GM12878 (cell line): ENCODE measurements around the gene SLC49A4. TPM values are rescaled to one million over a fixed set of nuclear protein-coding genes. Genes with fewer than 3 reads are reported as not detected.

Experiments used
- ATAC-seq: fragments of 200-7000 bp; cut with Tn5 transposase; 3 replicates; pipeline ENCODE4 v1.9.1; 2020; ENCODE audit warnings: mild to moderate bottlenecking, moderate library complexity
- BruUV-seq: library from RNA; stranded (reverse); fragments of 400-500 nt; replicated peaks from 2 replicates; lab custom pipeline; 2021; lab: Mats Ljungman, UMichigan
- CTCF ChIA-PET: fragments of 300-600 bp; sonication (Branson Sonifier 250); formaldehyde crosslinking; extraction: SDS; loops from one replicate; lab custom pipeline; 2021; ENCODE audit warnings: inconsistent platforms; lab: Yijun Ruan, JAX
- POLR2A ChIA-PET: fragments of 350-600 bp; formaldehyde crosslinking; extraction: SDS; loops from one replicate; lab custom pipeline; 2021; ENCODE audit warnings: inconsistent platforms; lab: Charles Lee
- RAD21 ChIA-PET: fragments of 300-600 bp; sonication (Branson Sonifier 250); formaldehyde crosslinking; loops from one replicate; lab custom pipeline; 2023; ENCODE audit warnings: antibody characterized with exemption; ENCODE audit not compliant: unreplicated experiment; lab: Charles Lee
- SMC1A ChIA-PET: fragments of 300-600 bp; sonication (Branson Sonifier 250); formaldehyde crosslinking; loops from one replicate; lab custom pipeline; 2023; ENCODE audit not compliant: unreplicated experiment, uncharacterized antibody; lab: Charles Lee
- DNase-seq: peaks from one replicate; pipeline ENCODE4 v3.0.0-alpha.2; 2011; ENCODE audit warnings: low read depth, low spot score
- FAIRE-seq: peaks from 3 replicates; lab custom pipeline; 2011; peaks lifted over from hg19 to GRCh38; lab: Jason Lieb, UNC
- H2AFZ ChIP-seq: 2 replicates; pipeline ENCODE4 v1.6.0; 2011; ENCODE audit warnings: low read depth, low read length, control low read depth; ENCODE audit not compliant: control insufficient read depth
- H3K27ac ChIP-seq: 2 replicates; pipeline ENCODE4 v1.5.1; 2011; ENCODE audit warnings: control low read depth; ENCODE audit not compliant: control insufficient read depth, insufficient read depth
- H3K27me3 ChIP-seq, 2 experiments: replicated peaks in 1 of 2; 2 replicates each; pipeline versions ENCODE4 v1.6.0 to v1.6.1; 2011; ENCODE audit warnings: low read length in 1 of 2; ENCODE audit not compliant: control insufficient read depth in 2 of 2, insufficient read depth in 2 of 2
- H3K36me3 ChIP-seq, 2 experiments: 2 replicates each; pipeline ENCODE4 v1.5.1; 2011; ENCODE audit warnings: low read length in 1 of 2; ENCODE audit not compliant: control insufficient read depth in 2 of 2, insufficient read depth in 2 of 2
- H3K4me1 ChIP-seq: 2 replicates; pipeline ENCODE4 v1.6.1; 2011; ENCODE audit warnings: mild to moderate bottlenecking, low read length, moderate library complexity, mixed read lengths; ENCODE audit not compliant: control insufficient read depth, insufficient read depth
- H3K4me2 ChIP-seq: 2 replicates; pipeline ENCODE4 v1.6.0; 2011; ENCODE audit warnings: control low read depth; ENCODE audit not compliant: control insufficient read depth, insufficient read depth
- H3K4me3 ChIP-seq: fragments of 200-600 bp; sonication (generic); 2 replicates; pipeline ENCODE4 v1.5.1; 2016
- H3K79me2 ChIP-seq: 2 replicates; pipeline ENCODE4 v1.6.0; 2011; ENCODE audit warnings: low read length; ENCODE audit not compliant: control insufficient read depth, insufficient read depth
- H3K9ac ChIP-seq: 2 replicates; pipeline ENCODE4 v1.8.0; 2011; ENCODE audit warnings: low read length, control low read depth, mixed read lengths; ENCODE audit not compliant: control insufficient read depth, insufficient read depth
- H3K9me3 ChIP-seq: replicated peaks from 3 replicates; pipeline ENCODE4 v1.5.1; 2011; ENCODE audit warnings: mild to moderate bottlenecking, low read length; ENCODE audit not compliant: control insufficient read depth, insufficient read depth
- H4K20me1 ChIP-seq: 2 replicates; pipeline ENCODE4 v1.6.0; 2011; ENCODE audit not compliant: control insufficient read depth, insufficient read depth
- CBX3 ChIP-seq: fragments of 200-600 bp; sonication (generic); IDR thresholded peaks from 2 replicates; pipeline ENCODE4 v1.6.1; 2016; ENCODE audit warnings: low read depth, borderline replicate concordance
- CEBPB ChIP-seq, 2 experiments: fragments of 150-350 bp in 1 of 2; IDR thresholded peaks; 2 replicates each; pipeline ENCODE4 v1.6.1; 2012 to 2014; ENCODE audit warnings: low read depth in 2 of 2, low read length in 2 of 2, borderline replicate concordance in 1 of 2, inconsistent platforms in 1 of 2
- NFYA ChIP-seq: IDR thresholded peaks from 2 replicates; pipeline ENCODE4 v1.6.1; 2011; ENCODE audit warnings: low read depth, mild to moderate bottlenecking, low read length, improper control_type of control experiment, borderline replicate concordance
- PAX5 ChIP-seq: IDR thresholded peaks from 2 replicates; pipeline ENCODE4 v1.6.1; 2011; ENCODE audit warnings: low read depth, low read length, borderline replicate concordance
- RBBP5 ChIP-seq: fragments of 200-600 bp; sonication (generic); conservative IDR thresholded peaks from 2 replicates; pipeline ENCODE4 v1.6.1; 2016
- RELA ChIP-seq: fragments of 450-650 bp; IDR thresholded peaks from 2 replicates; pipeline ENCODE4 v1.8.0; 2014; ENCODE audit warnings: borderline replicate concordance; ENCODE audit not compliant: partially characterized antibody
- SMAD1 ChIP-seq: fragments of 450-650 bp; IDR thresholded peaks from 2 replicates; pipeline ENCODE4 v1.6.1; 2018; ENCODE audit warnings: mild to moderate bottlenecking, low read depth; ENCODE audit not compliant: partially characterized antibody
- SPI1 ChIP-seq: IDR thresholded peaks from 2 replicates; pipeline ENCODE4 v1.6.1; 2011; ENCODE audit warnings: low read depth, mild to moderate bottlenecking, low read length, moderate library complexity, borderline replicate concordance; ENCODE audit not compliant: insufficient read depth
- SREBF1 ChIP-seq: IDR thresholded peaks from 2 replicates; pipeline ENCODE4 v1.6.1; 2012; ENCODE audit warnings: mild to moderate bottlenecking, low read length
- TBL1XR1 ChIP-seq: IDR thresholded peaks from 2 replicates; pipeline ENCODE4 v1.6.1; 2012; ENCODE audit warnings: low read depth, low read length, improper control_type of control experiment
- YBX1 ChIP-seq: fragments of 450-650 bp; IDR thresholded peaks from 2 replicates; pipeline ENCODE4 v1.6.1; 2016; ENCODE audit warnings: antibody characterized with exemption
- ZNF207 ChIP-seq: fragments of 450-650 bp; IDR thresholded peaks from 2 replicates; pipeline ENCODE4 v1.6.1; 2014; ENCODE audit warnings: antibody characterized with exemption, mild to moderate bottlenecking, borderline replicate concordance
- ZNF384 ChIP-seq: IDR thresholded peaks from 2 replicates; pipeline ENCODE4 v1.6.1; 2012; ENCODE audit warnings: low read depth, mild to moderate bottlenecking, low read length, improper control_type of control experiment, borderline replicate concordance
- WGBS: methylation state at CpG from one replicate; pipeline ENCODE4 v1.1.6; 2016; ENCODE audit warnings: low lambda C conversion rate; ENCODE audit not compliant: insufficient replicate concordance, insufficient coverage; ENCODE audit errors: missing lambda C conversion rate; 5-methylcytosine and 5-hydroxymethylcytosine counted together
- in situ Hi-C: fragments of 300-500 bp; cut with MboI; formaldehyde crosslinking; loops from 9 replicates; pipeline ENCODE4 v1.14.3; 2018; ENCODE audit warnings: mixed read lengths
- intact Hi-C: fragments of 100-400 bp; cut with micrococcal nuclease; formaldehyde crosslinking; loops from one replicate; pipeline ENCODE4 v1.14.2; 2022; ENCODE audit not compliant: unreplicated experiment
- polyA plus RNA-seq, 11 experiments: library from polyadenylated mRNA; depleted of rRNA in 4 of 11; unstranded in 6 of 11; stranded (reverse) in 5 of 11; fragments of >200 nt; fragmentation: Nextera tagmentation in 4 of 11; fragmentation: Illumina TruSeq in 1 of 11; extraction: Ambion mirVana in 4 of 11; extraction: Trizol in 1 of 11; gene quantifications; 1 replicate in 1 of 11; 2 replicates in 10 of 11; pipeline versions ENCODE4 v1.2.1 to v1.2.3, GENCODE V29; 2011 to 2016; ENCODE audit warnings: inconsistent platforms in 2 of 11, missing spikeins in 2 of 11, low read depth in 1 of 11
- total RNA-seq, 4 experiments: library from RNA; depleted of rRNA in 3 of 4; stranded (reverse); fragments of >200 nt in 3 of 4; fragmentation: Illumina TruSeq in 1 of 4; extraction: Trizol in 1 of 4; gene quantifications; 2 replicates each; pipeline versions ENCODE4 v1.2.1 to v1.2.3, GENCODE V29; 2013 to 2021
- TF ChIP-seq, protein P1 (sequence below): fragments of 450-650 bp; formaldehyde crosslinking; IDR thresholded peaks from 2 replicates; pipeline ENCODE4 v1.4.0; 2020; ENCODE audit warnings: mild to moderate bottlenecking, moderate library complexity
- TF ChIP-seq, protein P2 (sequence below): IDR thresholded peaks from 2 replicates; pipeline ENCODE4 v1.6.1; 2012; ENCODE audit warnings: low read length, inconsistent platforms

Gene SLC49A4
- total and polyA plus RNA-seq, 10 of the 15 experiments (the other 5 are each of a cell fraction or from before 2014, with no cell fraction given), result 0.48 to 2.2 (median 1.4) TPM

DNA sequence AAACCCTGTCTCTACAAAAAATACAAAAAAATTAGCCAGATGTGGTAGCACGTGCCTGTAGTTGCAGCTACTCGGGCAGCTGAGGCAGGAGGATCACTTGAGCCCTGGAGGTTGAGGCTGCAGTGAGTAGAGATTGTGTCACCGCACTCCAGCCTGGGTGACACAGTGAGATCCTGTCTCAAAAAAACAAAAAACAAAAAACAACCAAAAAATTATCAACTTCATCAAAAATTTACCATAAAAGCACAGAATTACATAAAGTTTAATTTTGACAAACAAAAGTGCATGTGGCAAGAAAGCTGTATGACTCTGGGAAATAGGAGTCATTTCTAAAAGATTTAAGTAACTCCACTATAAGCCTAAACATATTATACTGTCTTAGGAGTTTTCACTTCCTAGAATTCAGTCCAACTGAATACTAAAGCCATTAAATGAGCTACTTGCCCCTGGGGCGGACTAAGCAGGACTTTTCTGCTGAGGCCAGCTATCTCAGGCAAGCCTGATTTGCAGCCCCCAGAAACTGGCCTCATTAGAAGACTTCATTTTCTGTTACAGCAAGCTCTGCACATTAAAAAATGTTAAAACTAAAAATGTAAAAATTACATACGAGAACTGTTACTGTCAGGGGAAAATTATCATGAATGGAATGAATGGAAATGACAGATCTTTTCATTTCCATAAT is 24.2 kb upstream of the SLC49A4 start:
- ChIA-PET SMC1A (no interaction called here), POLR2A (interaction anchor here (1.4 kb wide), 1 partner anchor 14 kb away, joined by 4 read pairs; no protein-coding TSS in a partner anchor), CTCF (interaction anchor here (4.0 kb wide), 2 partner anchors 12 to 16 kb away, joined by 21 to 23 read pairs; no protein-coding TSS in a partner anchor), RAD21 (no interaction called here)
- Histone ChIP-seq H3K4me3 (no peak overlapping the region), H4K20me1 (no peaks in the 10 kb centered on the region), H3K9ac (no peak overlapping the region), H3K36me3 (no peaks in the 10 kb centered on the region), H3K9me3 (no peaks in the 10 kb centered on the region), H3K27me3 (no peaks in the 10 kb centered on the region), H2AFZ (no peak overlapping the region), H3K4me2 (no peak overlapping the region), H3K4me1 (peaks cover 13% of the 10 kb centered on the region), H3K27ac (no peak overlapping the region), H3K79me2 (no peaks in the 10 kb centered on the region)
- no peak for TF ChIP-seq ZNF207
- TF ChIP-seq SMAD1, result no peak
- no peak for TF ChIP-seq RELA
- no peak for TF ChIP-seq ZNF384
- TF ChIP-seq TBL1XR1, result no peak
- no peak for TF ChIP-seq SPI1
- TF ChIP-seq, protein P1, sequence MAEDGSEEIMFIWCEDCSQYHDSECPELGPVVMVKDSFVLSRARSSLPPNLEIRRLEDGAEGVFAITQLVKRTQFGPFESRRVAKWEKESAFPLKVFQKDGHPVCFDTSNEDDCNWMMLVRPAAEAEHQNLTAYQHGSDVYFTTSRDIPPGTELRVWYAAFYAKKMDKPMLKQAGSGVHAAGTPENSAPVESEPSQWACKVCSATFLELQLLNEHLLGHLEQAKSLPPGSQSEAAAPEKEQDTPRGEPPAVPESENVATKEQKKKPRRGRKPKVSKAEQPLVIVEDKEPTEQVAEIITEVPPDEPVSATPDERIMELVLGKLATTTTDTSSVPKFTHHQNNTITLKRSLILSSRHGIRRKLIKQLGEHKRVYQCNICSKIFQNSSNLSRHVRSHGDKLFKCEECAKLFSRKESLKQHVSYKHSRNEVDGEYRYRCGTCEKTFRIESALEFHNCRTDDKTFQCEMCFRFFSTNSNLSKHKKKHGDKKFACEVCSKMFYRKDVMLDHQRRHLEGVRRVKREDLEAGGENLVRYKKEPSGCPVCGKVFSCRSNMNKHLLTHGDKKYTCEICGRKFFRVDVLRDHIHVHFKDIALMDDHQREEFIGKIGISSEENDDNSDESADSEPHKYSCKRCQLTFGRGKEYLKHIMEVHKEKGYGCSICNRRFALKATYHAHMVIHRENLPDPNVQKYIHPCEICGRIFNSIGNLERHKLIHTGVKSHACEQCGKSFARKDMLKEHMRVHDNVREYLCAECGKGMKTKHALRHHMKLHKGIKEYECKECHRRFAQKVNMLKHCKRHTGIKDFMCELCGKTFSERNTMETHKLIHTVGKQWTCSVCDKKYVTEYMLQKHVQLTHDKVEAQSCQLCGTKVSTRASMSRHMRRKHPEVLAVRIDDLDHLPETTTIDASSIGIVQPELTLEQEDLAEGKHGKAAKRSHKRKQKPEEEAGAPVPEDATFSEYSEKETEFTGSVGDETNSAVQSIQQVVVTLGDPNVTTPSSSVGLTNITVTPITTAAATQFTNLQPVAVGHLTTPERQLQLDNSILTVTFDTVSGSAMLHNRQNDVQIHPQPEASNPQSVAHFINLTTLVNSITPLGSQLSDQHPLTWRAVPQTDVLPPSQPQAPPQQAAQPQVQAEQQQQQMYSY, result no peak
- no peak for TF ChIP-seq CBX3
- TF ChIP-seq YBX1, result no peak
- TF ChIP-seq PAX5, result no peak
- TF ChIP-seq SREBF1, result no peak
- TF ChIP-seq, protein P2, sequence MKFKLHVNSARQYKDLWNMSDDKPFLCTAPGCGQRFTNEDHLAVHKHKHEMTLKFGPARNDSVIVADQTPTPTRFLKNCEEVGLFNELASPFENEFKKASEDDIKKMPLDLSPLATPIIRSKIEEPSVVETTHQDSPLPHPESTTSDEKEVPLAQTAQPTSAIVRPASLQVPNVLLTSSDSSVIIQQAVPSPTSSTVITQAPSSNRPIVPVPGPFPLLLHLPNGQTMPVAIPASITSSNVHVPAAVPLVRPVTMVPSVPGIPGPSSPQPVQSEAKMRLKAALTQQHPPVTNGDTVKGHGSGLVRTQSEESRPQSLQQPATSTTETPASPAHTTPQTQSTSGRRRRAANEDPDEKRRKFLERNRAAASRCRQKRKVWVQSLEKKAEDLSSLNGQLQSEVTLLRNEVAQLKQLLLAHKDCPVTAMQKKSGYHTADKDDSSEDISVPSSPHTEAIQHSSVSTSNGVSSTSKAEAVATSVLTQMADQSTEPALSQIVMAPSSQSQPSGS, result no peak
- no peak for TF ChIP-seq RBBP5
- TF ChIP-seq CEBPB (IDR thresholded peaks at IDR 0.05; ENCODE audit: borderline replicate concordance in 1 of 2, low read depth in 2 of 2, low read length in 2 of 2), result no peak
- TF ChIP-seq NFYA, result no peak
- no TSS peak for BruUV-seq
- FAIRE-seq, result no peak
- ATAC-seq, result no peak
- intact Hi-C loops, result no loop called here
- 94% methylated on average over 5 of the region's 5 CpGs for WGBS
- in situ Hi-C loops, result no loop called here
- DNase-seq, result no peak
